ENCODE measurements around the gene ZNF587. TPM values are rescaled to one million over a fixed set of nuclear protein-coding genes. Genes with fewer than 3 reads are reported as not detected.
A peak's percentile ranks its signal among the peaks of the same experiment; 100 is the strongest.

ZNF587 gene
- total and polyA plus RNA-seq, 2 of the 13 experiments (the other 11 are each of a cell fraction or from before 2014, with no cell fraction given), result 8.7 to 17.5 TPM

DNA sequence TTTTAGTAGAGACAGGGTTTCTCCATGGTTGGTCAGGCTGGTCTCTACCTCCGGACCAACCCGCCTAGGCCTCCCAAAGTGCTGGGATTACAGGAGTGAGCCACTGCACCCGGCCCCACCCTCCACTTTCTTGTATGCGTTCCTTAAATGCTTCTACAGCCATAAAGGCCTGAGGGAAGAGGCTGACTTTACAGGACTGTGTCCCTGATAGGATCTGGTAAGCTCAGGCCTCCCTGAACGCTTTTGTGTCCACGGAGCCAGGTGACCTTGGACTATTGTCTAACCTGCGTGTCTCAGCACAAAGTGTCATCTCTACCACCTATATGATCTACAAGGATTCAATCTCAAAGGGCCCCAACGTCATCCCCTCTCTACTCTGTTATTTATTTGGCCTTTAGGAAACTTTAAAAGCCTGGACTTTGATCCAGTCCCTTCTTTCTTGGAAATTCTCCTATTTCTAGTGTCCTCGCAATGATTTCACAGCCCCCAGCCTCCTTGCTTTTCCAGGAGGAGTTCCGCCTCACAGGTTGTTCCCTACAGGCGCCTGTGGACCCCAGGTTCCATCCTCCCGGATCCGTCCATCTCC lies 35.6 kb upstream of the ZNF587 start (continued):
- TF ChIP-seq ZFP41 (CRISPR knock-in tag; IDR thresholded peaks at IDR 0.05; ENCODE audit: borderline replicate concordance) (no peak), PAF1 (CRISPR knock-in tag; IDR thresholded peaks at IDR 0.05) (no peak), DNMT1 (CRISPR knock-in tag; IDR thresholded peaks at IDR 0.05) (no peak), ZNF777 (CRISPR knock-in tag; IDR thresholded peaks at IDR 0.05) (0 out of 2 replicates have a peak, but pooled peaks have one; percentile 15), KDM2A (CRISPR knock-in tag; IDR thresholded peaks at IDR 0.05; ENCODE audit: borderline replicate concordance, low read depth) (no peak), PHF21A (CRISPR knock-in tag; IDR thresholded peaks at IDR 0.05) (no peak), SP4 (CRISPR knock-in tag; IDR thresholded peaks at IDR 0.05) (no peak), NFATC3 (CRISPR knock-in tag; IDR thresholded peaks at IDR 0.05) (no peak), SP140L (CRISPR knock-in tag; IDR thresholded peaks at IDR 0.05; ENCODE audit: borderline replicate concordance) (no peak)
- TF ChIP-seq, protein P1, sequence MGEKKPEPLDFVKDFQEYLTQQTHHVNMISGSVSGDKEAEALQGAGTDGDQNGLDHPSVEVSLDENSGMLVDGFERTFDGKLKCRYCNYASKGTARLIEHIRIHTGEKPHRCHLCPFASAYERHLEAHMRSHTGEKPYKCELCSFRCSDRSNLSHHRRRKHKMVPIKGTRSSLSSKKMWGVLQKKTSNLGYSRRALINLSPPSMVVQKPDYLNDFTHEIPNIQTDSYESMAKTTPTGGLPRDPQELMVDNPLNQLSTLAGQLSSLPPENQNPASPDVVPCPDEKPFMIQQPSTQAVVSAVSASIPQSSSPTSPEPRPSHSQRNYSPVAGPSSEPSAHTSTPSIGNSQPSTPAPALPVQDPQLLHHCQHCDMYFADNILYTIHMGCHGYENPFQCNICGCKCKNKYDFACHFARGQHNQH (CRISPR knock-in tag; IDR thresholded peaks at IDR 0.05), result no peak; the same call in 1 of the 2 replicates
- TF ChIP-seq, protein P2, sequence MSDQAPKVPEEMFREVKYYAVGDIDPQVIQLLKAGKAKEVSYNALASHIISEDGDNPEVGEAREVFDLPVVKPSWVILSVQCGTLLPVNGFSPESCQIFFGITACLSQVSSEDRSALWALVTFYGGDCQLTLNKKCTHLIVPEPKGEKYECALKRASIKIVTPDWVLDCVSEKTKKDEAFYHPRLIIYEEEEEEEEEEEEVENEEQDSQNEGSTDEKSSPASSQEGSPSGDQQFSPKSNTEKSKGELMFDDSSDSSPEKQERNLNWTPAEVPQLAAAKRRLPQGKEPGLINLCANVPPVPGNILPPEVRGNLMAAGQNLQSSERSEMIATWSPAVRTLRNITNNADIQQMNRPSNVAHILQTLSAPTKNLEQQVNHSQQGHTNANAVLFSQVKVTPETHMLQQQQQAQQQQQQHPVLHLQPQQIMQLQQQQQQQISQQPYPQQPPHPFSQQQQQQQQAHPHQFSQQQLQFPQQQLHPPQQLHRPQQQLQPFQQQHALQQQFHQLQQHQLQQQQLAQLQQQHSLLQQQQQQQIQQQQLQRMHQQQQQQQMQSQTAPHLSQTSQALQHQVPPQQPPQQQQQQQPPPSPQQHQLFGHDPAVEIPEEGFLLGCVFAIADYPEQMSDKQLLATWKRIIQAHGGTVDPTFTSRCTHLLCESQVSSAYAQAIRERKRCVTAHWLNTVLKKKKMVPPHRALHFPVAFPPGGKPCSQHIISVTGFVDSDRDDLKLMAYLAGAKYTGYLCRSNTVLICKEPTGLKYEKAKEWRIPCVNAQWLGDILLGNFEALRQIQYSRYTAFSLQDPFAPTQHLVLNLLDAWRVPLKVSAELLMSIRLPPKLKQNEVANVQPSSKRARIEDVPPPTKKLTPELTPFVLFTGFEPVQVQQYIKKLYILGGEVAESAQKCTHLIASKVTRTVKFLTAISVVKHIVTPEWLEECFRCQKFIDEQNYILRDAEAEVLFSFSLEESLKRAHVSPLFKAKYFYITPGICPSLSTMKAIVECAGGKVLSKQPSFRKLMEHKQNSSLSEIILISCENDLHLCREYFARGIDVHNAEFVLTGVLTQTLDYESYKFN (CRISPR knock-in tag; conservative IDR thresholded peaks at IDR 0.05), result peak; percentile 4; the same call in 1 of the 2 replicates
- TF ChIP-seq, protein P3, sequence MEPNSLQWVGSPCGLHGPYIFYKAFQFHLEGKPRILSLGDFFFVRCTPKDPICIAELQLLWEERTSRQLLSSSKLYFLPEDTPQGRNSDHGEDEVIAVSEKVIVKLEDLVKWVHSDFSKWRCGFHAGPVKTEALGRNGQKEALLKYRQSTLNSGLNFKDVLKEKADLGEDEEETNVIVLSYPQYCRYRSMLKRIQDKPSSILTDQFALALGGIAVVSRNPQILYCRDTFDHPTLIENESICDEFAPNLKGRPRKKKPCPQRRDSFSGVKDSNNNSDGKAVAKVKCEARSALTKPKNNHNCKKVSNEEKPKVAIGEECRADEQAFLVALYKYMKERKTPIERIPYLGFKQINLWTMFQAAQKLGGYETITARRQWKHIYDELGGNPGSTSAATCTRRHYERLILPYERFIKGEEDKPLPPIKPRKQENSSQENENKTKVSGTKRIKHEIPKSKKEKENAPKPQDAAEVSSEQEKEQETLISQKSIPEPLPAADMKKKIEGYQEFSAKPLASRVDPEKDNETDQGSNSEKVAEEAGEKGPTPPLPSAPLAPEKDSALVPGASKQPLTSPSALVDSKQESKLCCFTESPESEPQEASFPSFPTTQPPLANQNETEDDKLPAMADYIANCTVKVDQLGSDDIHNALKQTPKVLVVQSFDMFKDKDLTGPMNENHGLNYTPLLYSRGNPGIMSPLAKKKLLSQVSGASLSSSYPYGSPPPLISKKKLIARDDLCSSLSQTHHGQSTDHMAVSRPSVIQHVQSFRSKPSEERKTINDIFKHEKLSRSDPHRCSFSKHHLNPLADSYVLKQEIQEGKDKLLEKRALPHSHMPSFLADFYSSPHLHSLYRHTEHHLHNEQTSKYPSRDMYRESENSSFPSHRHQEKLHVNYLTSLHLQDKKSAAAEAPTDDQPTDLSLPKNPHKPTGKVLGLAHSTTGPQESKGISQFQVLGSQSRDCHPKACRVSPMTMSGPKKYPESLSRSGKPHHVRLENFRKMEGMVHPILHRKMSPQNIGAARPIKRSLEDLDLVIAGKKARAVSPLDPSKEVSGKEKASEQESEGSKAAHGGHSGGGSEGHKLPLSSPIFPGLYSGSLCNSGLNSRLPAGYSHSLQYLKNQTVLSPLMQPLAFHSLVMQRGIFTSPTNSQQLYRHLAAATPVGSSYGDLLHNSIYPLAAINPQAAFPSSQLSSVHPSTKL (CRISPR knock-in tag; IDR thresholded peaks at IDR 0.05), result 0 out of 2 replicates have a peak, but pooled peaks have one; percentile 2
- TF ChIP-seq, protein P4, sequence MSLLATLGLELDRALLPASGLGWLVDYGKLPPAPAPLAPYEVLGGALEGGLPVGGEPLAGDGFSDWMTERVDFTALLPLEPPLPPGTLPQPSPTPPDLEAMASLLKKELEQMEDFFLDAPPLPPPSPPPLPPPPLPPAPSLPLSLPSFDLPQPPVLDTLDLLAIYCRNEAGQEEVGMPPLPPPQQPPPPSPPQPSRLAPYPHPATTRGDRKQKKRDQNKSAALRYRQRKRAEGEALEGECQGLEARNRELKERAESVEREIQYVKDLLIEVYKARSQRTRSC (CRISPR knock-in tag; IDR thresholded peaks at IDR 0.05; ENCODE audit: low read depth), result 0 out of 2 replicates have a peak, but pooled peaks have one; percentile 59
- TF ChIP-seq, protein P5, sequence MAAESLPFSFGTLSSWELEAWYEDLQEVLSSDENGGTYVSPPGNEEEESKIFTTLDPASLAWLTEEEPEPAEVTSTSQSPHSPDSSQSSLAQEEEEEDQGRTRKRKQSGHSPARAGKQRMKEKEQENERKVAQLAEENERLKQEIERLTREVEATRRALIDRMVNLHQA (CRISPR knock-in tag; IDR thresholded peaks at IDR 0.05), result no peak
- TF ChIP-seq, protein P6, sequence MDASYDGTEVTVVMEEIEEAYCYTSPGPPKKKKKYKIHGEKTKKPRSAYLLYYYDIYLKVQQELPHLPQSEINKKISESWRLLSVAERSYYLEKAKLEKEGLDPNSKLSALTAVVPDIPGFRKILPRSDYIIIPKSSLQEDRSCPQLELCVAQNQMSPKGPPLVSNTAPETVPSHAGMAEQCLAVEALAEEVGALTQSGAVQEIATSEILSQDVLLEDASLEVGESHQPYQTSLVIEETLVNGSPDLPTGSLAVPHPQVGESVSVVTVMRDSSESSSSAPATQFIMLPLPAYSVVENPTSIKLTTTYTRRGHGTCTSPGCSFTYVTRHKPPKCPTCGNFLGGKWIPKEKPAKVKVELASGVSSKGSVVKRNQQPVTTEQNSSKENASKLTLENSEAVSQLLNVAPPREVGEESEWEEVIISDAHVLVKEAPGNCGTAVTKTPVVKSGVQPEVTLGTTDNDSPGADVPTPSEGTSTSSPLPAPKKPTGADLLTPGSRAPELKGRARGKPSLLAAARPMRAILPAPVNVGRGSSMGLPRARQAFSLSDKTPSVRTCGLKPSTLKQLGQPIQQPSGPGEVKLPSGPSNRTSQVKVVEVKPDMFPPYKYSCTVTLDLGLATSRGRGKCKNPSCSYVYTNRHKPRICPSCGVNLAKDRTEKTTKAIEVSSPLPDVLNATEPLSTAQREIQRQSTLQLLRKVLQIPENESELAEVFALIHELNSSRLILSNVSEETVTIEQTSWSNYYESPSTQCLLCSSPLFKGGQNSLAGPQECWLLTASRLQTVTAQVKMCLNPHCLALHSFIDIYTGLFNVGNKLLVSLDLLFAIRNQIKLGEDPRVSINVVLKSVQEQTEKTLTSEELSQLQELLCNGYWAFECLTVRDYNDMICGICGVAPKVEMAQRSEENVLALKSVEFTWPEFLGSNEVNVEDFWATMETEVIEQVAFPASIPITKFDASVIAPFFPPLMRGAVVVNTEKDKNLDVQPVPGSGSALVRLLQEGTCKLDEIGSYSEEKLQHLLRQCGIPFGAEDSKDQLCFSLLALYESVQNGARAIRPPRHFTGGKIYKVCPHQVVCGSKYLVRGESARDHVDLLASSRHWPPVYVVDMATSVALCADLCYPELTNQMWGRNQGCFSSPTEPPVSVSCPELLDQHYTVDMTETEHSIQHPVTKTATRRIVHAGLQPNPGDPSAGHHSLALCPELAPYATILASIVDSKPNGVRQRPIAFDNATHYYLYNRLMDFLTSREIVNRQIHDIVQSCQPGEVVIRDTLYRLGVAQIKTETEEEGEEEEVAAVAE (CRISPR knock-in tag; IDR thresholded peaks at IDR 0.05; ENCODE audit: borderline replicate concordance), result no peak
